GM19043 (cell line): Measurements from ENCODE around the gene LRRC2.
"Not testable (repeated sequence)": the region's sequence is repeated elsewhere in the genome, so short reads cannot be mapped to it uniquely, and the experiment has no call there.

Experiments
- ATAC-seq: cut with Tn5 transposase; IDR thresholded peaks from one replicate; pipeline ENCODE4 v1.9.1; 2021; ENCODE audit warnings: low read depth; ENCODE audit not compliant: unreplicated experiment

Gene LRRC2

DNA sequence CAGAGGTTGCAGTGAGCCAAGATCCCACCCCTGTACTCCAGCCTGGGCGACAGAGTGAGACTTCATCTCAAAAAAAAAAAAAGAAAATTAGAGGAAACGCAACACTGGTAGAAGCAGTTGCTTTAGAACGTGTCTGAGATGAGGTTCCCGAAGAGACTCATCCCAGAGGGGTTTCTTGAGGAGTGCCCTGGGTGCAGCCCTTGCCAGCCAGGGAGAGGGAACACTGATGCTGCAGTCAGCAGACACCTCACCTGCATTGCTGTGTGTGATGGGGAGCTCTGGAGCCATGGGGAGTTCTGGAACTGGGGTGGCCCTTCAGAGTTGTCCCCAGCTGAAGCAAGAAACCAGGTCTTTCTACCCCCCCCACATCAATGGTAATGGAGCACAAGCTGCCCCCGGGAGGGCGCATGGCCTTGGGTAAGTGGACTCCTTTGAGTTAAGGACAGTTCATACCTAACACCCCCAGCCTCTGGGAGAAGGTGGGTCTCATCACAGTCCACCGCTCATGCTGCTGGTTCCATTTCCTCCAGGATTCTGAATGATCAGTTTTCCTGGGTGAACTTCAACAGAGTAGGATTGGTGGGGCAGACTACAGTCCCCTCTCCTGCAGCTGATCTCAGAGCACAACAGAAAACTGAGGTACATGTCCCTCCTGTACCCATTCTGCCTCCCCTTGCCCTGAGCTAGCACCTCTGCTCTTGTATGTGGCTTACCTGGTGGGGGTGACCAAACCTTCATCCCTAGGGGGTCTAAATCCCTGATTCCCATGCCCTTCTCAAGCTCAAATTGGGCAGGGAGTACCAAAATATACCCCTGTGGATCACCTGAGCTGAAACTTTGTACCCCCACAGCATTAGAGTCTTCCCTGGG, 18.7 kb upstream of the LRRC2 start:
- no peak for ATAC-seq

DNA sequence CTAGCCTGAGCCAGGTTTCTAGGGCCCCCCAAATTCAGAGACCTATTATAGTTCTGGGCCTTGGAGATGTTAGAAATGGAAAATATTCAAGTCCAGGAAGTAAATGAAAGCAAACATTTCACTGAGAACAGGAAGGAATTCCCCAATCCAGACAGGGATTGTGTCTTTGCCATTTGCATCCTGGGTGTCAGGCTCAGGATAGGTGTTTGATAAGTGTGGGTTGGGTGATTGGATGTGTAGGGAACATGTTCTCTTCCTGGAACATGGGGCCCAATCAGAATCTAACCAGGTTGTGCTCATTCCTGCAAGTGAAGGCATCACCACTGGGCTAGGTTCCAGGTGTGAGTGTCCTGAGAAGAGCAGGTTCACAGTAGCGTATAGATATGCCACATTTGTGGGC, 14.6 kb upstream of the LRRC2 start:
- no peak for ATAC-seq

- no peak for ATAC-seq
Measured at GRCh38 chr3:46579756-46580286, 13.7 kb upstream of the LRRC2 start.

DNA sequence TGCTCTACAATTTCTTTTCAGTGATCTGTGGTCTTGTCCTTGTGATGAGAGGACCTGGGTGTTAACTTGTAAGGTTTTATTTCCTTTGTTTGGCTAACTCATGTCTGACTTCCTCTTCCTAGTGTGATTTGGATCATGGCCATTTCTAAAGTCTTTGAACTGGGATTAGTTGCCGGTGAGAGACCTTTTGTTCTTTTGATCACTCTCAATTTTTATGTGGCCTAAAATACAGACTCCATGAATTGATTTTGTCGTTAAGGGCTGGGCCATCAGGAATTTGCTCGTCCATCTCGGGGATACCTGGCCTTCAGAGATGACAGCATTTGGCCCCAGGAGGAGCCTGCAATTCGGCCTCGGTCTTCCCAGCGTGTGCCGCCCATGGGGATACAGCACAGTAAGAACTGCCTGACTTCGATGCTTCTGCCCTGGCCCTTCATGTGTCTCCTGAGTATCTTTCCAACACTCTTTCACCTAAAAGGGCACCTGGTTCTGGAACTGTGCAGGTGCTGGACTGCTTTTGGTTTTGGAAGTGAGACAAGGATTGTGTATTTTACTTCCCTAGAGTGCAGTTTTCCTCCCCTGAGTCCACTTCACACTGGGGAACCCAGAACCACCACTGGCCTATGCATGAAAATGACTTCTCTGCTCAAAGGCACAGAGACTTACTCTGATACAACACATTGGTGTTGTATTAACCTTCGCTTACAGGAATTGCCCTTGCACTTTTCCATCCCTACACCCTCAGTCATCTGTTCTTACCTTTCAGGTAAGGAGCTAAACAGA, 13.1 kb upstream of the LRRC2 start:
- ATAC-seq, result no peak

DNA sequence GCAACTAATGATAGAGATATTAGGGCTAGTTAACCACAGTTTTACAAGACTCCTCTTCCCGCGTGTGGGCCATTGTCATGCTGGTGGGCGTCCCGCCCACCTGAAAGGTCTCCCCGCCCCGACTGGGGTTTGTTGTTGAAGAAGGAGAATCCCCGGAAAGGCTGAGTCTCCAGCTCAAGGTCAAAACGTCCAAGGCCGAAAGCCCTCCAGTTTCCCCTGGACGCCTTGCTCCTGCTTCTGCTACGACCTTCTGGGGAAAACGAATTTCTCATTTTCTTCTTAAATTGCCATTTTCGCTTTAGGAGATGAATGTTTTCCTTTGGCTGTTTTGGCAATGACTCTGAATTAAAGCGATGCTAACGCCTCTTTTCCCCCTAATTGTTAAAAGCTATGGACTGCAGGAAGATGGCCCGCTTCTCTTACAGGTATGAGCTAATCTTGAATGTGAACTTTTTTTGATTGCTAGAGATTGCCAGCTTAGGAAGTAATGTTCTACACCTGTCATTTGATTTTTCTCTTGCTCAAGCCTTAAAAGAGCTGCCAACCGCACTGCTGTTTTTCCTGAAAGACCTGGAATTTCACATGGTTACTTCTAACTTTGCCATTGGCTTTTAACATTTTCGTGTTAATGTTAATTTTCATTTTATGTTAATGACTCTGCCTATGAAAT, 11.6 kb upstream of the LRRC2 start:
- not testable (repeated sequence) for ATAC-seq

DNA sequence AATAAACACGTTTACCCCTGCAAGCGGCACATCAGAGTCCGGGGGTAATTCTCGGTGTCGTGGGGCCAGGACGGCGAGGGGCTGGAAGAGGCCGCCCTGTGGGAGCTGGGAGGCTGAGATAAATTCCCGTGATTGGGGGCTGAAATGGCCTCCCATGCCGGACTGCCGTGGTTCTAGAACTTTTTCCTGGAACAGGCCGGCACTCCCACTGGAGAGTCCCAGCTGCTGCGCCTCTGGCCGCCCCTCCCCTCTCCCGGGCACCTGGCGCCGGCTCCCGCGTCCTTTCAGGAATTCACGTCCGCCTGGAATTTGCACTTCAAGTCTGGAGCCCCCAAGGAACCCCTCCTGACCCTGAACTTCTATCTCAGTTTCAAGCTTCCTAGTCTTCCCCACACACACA, 10.8 kb upstream of the LRRC2 start:
- ATAC-seq, result no peak

DNA sequence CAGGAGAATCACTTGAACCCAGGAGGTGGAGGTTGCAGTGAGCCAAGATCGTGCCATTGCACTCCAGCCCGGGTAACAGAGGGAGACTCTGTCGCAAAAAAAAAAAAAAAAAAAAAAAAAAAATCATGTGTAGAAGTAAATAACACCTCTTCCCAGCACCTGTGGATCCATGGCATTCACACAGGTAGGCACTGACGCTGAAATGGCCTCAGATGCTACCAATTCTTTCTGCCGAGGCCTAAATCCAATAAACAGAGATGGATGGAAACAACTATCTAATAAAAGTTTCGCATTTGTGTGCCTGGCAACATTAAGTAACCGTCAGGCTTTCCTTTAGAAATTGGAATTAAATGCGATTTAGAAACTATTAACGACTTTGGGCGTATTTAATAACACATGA, 10.3 kb upstream of the LRRC2 start:
- no peak for ATAC-seq

- ATAC-seq, result no peak
Measured at GRCh38 chr3:46575577-46576222, 9.6 kb upstream of the LRRC2 start.

DNA sequence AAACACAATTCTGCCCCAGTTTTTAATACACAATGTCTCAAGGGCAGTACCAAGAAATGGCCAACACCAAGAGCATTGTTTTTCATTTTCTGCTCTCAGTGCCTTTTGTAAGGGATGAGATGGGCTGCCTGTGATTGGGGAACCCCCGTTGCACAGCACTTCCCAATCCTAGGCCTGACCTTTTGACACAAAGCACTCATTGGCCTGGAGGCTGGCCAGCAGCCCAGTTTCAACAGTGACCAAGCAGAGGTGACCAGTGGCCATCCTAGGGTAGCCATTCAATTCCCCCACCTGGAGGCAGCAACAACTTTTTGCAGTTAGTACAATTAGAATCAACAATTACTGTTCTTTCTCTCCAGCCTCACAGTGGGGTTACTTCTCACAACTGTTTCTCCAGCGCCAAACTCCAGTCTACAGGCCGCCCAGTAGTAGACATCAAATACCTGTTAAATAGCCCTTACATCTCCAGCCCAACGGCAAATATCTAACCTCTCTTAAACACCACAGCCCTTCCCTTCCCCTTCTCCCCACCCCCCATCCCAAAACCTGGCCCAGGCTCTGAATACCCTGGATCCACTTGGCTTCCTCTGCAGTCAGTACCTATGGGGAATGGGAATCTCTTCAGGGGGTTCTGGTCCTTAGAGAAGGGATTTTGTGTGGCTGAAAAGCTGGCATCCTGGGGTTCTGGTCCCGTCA, 8.9 kb upstream of the LRRC2 start:
- ATAC-seq, result no peak

DNA sequence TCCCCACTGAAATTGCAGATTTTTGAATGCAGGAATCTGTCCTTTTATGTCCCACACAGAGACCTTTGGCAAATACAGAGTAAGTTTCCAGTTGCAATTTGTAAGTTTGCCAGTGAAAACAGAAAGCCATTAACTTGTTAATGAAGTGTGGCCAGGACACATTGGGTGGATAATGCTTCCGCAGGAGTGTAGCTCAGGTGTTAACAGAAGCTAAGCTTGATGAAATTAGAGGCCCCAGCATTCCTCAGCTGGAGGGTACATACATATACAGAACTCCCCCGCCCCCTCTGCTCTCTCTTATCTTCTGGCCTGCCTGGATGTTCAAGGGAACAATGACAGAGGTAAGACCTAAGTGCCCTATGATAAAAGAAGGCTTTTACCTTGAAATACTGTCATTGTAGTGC, 8.1 kb upstream of the LRRC2 start:
- no peak for ATAC-seq

DNA sequence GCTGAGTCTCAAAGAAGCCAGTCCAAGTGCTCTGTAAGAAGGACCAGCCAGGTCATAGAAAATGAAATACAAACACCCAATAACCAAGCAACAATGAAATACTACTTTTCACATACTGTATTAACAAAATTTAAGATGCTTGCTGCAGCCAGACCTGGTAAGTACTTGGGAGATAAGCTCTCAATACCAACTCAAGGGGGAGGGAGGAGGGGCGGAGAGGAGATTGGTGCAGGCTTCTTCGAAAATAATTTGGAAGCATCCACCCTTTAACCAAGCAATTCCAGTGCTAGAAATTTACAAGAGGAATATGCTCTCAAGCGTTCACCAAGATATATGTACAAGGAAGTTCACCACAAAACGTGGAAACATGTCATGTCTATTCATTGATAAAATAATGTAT, 7.6 kb upstream of the LRRC2 start:
- ATAC-seq, result no peak

- ATAC-seq, result no peak
Measured at GRCh38 chr3:46571684-46572083, 5.6 kb upstream of the LRRC2 start.

GRCh38 chr3:46565607-46566039, 479 bp downstream of the LRRC2 start:
- ATAC-seq, result no peak

DNA sequence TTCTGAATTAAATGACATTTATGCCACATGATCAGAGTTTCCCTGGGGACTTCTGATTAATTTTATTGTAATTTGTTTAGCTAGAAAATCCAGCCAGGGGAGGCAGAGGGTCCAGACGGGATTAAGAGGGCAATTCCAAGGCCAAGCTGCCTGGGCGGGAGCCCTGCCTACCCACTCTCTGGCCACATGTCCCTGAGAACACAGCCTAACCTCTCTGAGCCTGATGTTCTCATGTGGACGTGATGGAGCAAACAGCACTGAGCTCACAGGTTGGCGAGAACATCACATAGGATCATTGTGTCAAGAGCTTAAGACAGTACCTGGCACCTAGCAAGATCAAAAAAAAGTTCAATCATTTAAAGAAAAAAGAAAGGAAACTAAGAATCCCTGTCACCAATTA, 1.0 kb downstream of the LRRC2 start:
- no peak for ATAC-seq

DNA sequence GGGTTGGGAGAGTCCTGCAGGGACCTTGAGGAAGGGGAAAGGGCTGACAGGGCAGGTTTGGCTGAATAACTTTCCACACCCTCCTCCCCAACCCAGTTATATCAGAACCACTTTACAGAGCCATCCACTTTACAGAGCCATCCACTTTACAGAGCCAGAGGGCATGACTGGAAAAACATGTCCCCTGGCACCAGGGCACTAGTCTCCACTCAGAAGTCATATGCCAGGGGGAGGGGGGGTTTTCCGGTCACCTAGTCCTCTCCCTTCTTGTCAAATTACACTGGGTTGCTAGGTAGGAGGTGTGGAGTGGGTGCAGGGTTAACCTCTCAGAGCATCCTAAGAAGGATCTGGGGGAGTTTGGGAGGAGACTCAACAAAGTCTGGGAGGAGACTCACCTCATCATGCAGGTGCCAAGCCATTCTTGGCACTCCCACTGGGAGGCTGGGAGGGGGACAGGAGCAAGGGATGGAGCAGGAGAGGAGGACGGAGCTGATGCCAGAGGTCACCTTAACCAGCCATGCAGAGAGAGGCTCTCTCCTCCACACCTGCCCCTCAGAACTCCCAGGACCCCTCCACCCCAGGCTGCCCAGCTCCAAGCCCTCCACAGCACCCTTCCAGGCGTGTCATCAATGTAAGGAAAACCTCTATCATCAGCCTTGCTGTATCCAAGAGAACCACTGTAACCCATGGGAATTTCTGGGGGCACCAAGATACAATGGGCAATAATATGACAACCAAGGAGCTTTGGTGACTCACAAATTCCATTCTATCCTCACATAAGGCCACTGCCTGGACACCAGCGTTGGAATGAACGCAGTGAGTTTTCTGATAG, 1.7 kb downstream of the LRRC2 start:
- ATAC-seq, result no peak

- ATAC-seq, result no peak
Measured at GRCh38 chr3:46561951-46562350, 4.2 kb downstream of the LRRC2 start.

- ATAC-seq, result no peak
Measured at GRCh38 chr3:46561511-46561910, 4.6 kb downstream of the LRRC2 start.

GRCh38 chr3:46559091-46559704, 6.9 kb downstream of the LRRC2 start:
- ATAC-seq, result no peak
